NCI-H510A (cell line): Measurements from ENCODE around the gene HEPACAM.

Experiments
- DNase-seq: peaks from one replicate; lab custom pipeline; 2025; lab: John Stamatoyannopoulos, UW

The HEPACAM gene

GRCh38 chr11:124898711-124899110, 37.1 kb downstream of the HEPACAM start:
- no peak for DNase-seq

- no peak for DNase-seq
Observed at GRCh38 chr11:124898263-124898680, 37.6 kb downstream of the HEPACAM start.

DNA sequence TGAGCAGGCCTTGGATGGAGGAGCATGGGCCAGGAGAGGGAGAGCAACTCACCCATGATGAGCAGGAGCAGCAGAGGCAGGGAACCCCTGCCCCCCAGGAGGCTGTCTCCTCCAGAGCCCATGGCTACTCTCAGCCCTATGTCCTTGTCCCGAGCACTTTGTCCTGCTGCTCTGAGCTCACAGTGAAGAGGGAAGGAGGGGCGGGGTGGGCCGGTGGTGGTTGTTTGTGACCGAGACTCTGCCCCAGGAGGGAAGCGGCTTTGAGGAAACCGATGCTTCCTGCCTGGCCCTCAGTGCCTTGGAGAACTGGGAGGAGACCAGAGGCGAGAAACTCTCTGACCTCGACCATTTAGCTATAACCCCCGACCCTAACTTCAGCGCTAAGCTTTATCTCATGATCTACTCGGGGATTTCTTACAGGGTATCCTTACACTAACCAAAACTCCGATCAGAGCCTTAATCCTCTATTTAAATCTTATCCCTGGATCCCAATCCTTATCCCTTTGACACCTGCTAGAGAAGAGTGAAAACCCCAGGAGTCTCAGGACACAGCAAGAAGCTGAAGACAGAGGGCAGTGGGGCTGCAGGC, 38.1 kb downstream of the HEPACAM start, which contains the start of gene ROBO4:
TSS of gene ROBO4 (minus strand) at position 192 of the 589 bp plus-strand sequence. CDS start at position 122, 70 bp downstream.
- no peak for DNase-seq

GRCh38 chr11:124896821-124897391, 38.9 kb downstream of the HEPACAM start:
- DNase-seq, result no peak

GRCh38 chr11:124896071-124896750, 39.6 kb downstream of the HEPACAM start:
- no peak for DNase-seq

- DNase-seq, result no peak
Observed at GRCh38 chr11:124895471-124895971, 40.3 kb downstream of the HEPACAM start.

- DNase-seq, result no peak
Observed at GRCh38 chr11:124894606-124895430, 41.0 kb downstream of the HEPACAM start.

- DNase-seq, result no peak
Observed at GRCh38 chr11:124893781-124894401, 42.0 kb downstream of the HEPACAM start.

GRCh38 chr11:124892750-124893454, 42.9 kb downstream of the HEPACAM start:
- DNase-seq, result no peak

DNA sequence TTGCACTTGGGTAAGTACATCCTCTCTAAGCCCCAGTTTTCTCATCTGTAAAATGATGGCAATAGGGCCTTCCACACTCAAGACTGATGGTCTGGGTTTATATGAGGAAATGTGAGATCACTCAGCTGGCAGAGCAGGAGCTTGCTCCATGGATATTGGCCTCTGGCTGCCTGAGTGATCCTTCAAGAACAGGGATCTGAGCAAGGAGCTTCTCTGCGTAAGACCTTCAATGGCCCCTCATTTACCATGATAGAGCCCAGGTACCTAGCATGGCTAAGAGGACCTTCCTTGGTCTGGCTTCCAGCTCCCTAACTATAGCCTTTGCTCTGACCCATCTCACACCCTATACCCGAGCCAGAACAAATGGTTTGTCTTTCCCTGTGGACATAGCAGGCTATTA, 43.7 kb downstream of the HEPACAM start:
- no peak for DNase-seq

- no peak for DNase-seq
Observed at GRCh38 chr11:124891373-124891861, 44.4 kb downstream of the HEPACAM start.

- DNase-seq, result no peak
Observed at GRCh38 chr11:124890683-124891372, 45.0 kb downstream of the HEPACAM start.

DNA sequence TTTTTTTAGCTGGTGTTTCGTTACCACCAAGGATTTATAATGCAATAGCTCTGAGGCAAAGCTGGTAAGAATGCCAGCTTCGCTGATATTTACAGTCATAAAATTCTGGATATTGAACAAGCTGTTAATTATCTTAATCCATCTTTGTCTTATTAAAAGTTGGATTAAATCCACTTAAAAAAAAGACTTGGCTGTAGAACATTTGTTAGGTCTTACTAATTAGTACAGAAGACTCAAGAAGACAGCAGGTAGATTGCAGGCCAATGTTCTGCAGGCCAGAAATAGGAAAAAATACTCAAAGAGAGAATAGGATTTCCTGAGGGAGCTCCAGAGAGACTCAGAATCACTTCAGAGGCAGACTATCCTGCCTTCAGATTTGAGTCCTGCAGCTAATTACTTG, 45.7 kb downstream of the HEPACAM start:
- DNase-seq, result no peak

DNA sequence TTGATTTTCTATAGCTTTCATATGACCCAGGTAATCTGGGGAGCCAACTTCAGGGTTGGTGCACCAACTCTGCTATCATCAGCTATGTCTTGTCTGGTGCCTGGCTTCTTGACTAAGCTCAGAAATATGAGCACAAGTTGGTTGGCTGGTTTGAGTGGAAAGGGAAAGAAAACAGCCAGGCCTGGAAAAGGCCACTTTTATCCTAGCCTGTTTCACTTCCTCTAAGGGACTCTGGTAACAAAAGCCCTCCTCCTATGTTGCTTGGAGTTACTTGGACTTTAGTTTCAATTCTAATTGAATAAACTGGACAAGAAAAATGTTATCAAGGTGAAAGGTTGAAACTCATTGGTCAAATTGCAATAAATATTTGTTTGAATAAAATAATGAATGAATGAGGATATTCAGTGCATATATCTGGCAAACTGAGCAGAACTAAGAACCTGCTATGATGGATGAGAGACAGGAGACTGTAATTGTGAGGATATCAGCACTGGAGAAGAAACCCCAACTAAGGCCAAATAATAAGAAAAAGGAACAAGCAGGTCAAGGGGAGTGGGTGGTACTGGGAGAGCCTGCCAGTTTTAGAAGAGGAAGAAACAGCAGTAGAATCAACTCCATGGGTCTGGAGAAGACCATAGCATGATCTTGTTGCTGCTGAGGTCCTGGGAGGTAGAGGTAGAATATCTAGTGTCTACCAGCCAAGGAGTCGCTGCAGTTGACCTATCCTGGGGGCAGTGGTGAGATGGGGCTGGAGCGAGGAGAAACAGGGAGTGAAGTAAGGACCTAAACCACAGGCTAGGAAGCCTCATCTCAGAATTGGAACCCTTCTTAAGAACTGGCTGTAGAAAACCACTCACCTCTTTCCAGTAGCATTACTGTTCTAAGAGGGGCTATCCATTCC, 46.4 kb downstream of the HEPACAM start:
- DNase-seq, result no peak

DNA sequence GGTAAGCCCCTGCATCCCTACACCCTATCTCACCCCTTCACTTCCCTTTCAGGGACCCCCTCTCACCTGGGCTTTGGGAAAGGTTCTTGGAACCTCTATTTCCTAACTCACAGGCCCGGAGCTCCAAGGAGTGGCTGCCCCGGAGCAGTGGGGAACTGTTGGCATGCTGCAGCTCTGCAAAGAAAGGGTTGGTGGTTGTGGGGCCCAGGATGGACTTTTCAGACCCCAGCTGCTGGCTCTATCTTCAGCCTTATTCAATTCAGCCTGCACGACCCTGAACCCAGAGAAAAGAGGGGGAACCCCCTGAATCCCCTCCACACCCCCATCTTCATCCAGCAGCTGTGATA, 48.2 kb downstream of the HEPACAM start:
- no peak for DNase-seq

DNA sequence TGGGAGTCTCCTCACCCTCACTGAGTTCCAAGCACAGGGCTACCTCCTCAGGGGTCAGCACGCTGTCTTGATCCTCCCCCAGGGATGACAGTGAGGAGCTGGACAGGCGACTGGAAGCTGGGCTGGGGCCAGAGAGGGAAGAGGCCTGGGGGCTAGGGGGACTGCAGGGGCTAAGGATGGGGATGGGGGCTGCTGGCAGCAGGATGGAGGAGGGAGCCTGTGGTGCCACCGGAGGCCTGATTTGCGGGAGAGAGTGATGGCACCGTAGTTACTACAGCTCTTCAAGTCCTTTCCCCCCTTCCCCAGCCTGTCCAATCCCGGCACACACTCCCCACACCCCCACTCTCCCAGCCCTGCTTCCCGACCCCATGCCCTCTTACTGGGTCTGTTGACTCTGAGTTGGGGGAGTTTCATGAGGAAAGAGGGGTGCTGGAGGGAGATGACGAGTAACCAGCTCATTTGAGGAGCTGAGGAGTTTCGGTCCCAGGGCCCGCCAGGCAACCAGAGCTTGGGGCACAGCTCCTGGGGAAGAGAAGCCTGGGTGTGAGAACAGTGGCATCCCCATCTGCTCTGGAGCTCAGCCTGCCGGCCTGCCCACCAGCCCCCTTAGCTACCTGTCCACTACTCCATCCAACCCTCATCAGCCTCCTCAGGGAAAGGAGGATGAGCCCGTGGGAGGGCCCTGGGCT, 48.7 kb downstream of the HEPACAM start:
- DNase-seq, result no peak

- DNase-seq, result no peak
Observed at GRCh38 chr11:124886476-124886875, 49.4 kb downstream of the HEPACAM start.

DNA sequence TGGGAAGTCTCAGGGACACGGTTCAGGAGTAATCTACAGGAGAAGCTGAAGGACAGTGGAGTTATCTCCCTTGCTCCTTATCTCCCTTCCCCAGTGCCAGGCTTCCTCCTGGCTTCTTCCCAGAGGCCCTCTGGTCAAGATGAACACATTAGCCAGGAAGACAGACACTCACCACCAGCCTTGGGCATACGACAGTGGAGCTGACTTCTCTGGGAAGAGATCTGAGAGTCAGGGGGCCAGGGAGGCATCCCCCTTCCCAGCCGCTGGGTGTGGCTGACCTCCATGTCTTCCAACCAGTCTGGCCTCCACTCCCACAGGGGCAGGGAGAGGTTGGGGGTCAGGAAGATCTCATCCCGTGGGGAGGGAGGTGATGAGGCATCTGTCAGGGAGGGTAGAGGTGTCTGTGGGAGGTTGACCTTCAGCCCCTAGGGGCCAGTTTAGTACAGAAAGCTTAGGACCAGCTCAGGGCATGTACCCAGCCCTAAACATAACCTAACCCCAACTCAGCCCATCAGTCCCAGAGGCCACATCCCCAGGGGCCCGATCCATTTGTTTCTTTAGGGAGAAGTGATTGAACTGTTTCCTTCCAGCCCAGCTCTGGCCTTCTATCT, 50.9 kb downstream of the HEPACAM start:
- DNase-seq, result no peak
